OCI-LY3 (cell line): Measurements from ENCODE around the gene CACNA1E.

Experiments
- H2AFZ ChIP-seq: fragments of 200-600, 300-600 bp; shearing (Covaris generic); 2 replicates; pipeline ENCODE4 v1.6.0; 2014; ENCODE audit warnings: antibody characterized with exemption, low read depth, low read length
- H3K27ac ChIP-seq: fragments of 200-600, 300-600 bp; sonication (generic); 2 replicates; pipeline ENCODE4 v1.5.1; 2014; ENCODE audit warnings: mild to moderate bottlenecking, low read length, moderate library complexity, mixed read lengths
- H3K27me3 ChIP-seq: fragments of 200-600, 300-600 bp; sonication (generic); 2 replicates; pipeline ENCODE4 v1.6.1; 2014; ENCODE audit warnings: low read depth, low read length, mixed read lengths
- H3K36me3 ChIP-seq: fragments of 200-600, 300-600 bp; sonication (generic); replicated peaks from 2 replicates; pipeline ENCODE3; 2014; ENCODE audit warnings: low read depth, low read length, mixed read lengths
- H3K4me1 ChIP-seq: fragments of 300-600, 200-600 bp; sonication (generic); 2 replicates; pipeline ENCODE4 v1.6.1; 2014; ENCODE audit warnings: low read length, mixed read lengths
- H3K4me2 ChIP-seq: fragments of 200-600, 300-600 bp; sonication (generic); 2 replicates; pipeline ENCODE4 v1.6.1; 2014; ENCODE audit warnings: low read length, mixed read lengths
- H3K4me3 ChIP-seq: fragments of 300-600, 200-600 bp; sonication (generic); 2 replicates; pipeline ENCODE4 v1.5.1; 2014; ENCODE audit warnings: antibody characterized with exemption, mild to moderate bottlenecking, low read length, moderate library complexity
- H3K79me2 ChIP-seq: fragments of 300-600, 200-600 bp; shearing (Covaris generic); 2 replicates; pipeline ENCODE4 v1.6.1; 2014; ENCODE audit warnings: mild to moderate bottlenecking, low read length, mixed read lengths
- H3K9ac ChIP-seq: fragments of 300-600, 200-600 bp; shearing (Covaris generic); 2 replicates; pipeline ENCODE4 v1.6.0; 2014; ENCODE audit warnings: mild to moderate bottlenecking, low read length, moderate library complexity
- H3K9me3 ChIP-seq: fragments of 200-600, 300-600 bp; shearing (Covaris generic); 2 replicates; pipeline ENCODE4 v1.6.1; 2014; ENCODE audit warnings: low read length, mixed read lengths; ENCODE audit not compliant: insufficient read depth
- H4K20me1 ChIP-seq: fragments of 200-600, 300-600 bp; sonication (generic); 2 replicates; pipeline ENCODE4 v1.6.1; 2016; ENCODE audit warnings: low read length, mixed read lengths; ENCODE audit not compliant: insufficient read depth
- EZH2phosphoT487 ChIP-seq: fragments of 200-600 bp; shearing (Covaris generic); IDR thresholded peaks from 2 replicates; pipeline ENCODE4 v1.6.1; 2018; ENCODE audit warnings: antibody characterized with exemption, mixed run types, low read depth
- TF ChIP-seq, protein P1 (sequence below): fragments of 200-600, 300-600 bp; sonication (generic); IDR thresholded peaks from 2 replicates; pipeline ENCODE4 v1.5.1; 2014; ENCODE audit warnings: antibody characterized with exemption, low read length, low read depth

CACNA1E gene

GRCh38 chr1:181500636-181501035, 17.3 kb downstream of the CACNA1E start:
- Histone ChIP-seq H3K9me3 (no peaks in the 10 kb centered on the region), H3K36me3 (no peaks in the 10 kb centered on the region), H3K27ac (no peak overlapping the region), H3K79me2 (no peaks in the 10 kb centered on the region), H3K4me1 (peaks cover 26% of the 10 kb centered on the region), H2AFZ (no peak overlapping the region), H3K27me3 (peaks cover 17% of the 10 kb centered on the region; the same call in 1 of the 2 replicates), H3K4me3 (no peak overlapping the region), H3K9ac (no peak overlapping the region), H4K20me1 (no peaks in the 10 kb centered on the region), H3K4me2 (no peak overlapping the region)
- TF ChIP-seq, protein P1, sequence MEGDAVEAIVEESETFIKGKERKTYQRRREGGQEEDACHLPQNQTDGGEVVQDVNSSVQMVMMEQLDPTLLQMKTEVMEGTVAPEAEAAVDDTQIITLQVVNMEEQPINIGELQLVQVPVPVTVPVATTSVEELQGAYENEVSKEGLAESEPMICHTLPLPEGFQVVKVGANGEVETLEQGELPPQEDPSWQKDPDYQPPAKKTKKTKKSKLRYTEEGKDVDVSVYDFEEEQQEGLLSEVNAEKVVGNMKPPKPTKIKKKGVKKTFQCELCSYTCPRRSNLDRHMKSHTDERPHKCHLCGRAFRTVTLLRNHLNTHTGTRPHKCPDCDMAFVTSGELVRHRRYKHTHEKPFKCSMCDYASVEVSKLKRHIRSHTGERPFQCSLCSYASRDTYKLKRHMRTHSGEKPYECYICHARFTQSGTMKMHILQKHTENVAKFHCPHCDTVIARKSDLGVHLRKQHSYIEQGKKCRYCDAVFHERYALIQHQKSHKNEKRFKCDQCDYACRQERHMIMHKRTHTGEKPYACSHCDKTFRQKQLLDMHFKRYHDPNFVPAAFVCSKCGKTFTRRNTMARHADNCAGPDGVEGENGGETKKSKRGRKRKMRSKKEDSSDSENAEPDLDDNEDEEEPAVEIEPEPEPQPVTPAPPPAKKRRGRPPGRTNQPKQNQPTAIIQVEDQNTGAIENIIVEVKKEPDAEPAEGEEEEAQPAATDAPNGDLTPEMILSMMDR: no peak
- no peak for TF ChIP-seq EZH2phosphoT487

GRCh38 chr1:181501612-181502011, 18.3 kb downstream of the CACNA1E start:
- Histone ChIP-seq H3K9ac (no peak overlapping the region), H3K36me3 (no peaks in the 10 kb centered on the region), H3K4me3 (no peak overlapping the region), H3K9me3 (no peaks in the 10 kb centered on the region), H3K27me3 (peaks cover 17% of the 10 kb centered on the region; the same call in 1 of the 2 replicates), H3K4me2 (no peak overlapping the region), H3K27ac (no peak overlapping the region), H4K20me1 (no peaks in the 10 kb centered on the region), H2AFZ (no peak overlapping the region), H3K4me1 (peaks cover 33% of the 10 kb centered on the region), H3K79me2 (no peaks in the 10 kb centered on the region)
- TF ChIP-seq, protein P1: no peak

GRCh38 chr1:181503171-181503810, 20.0 kb downstream of the CACNA1E start:
- H3K27me3 ChIP-seq: peaks cover 17% of the 10 kb centered on the region; the same call in 1 of the 2 replicates
- no peak overlapping the region for H3K27ac ChIP-seq
- no peaks in the 10 kb centered on the region for H3K36me3 ChIP-seq
- H3K79me2 ChIP-seq: no peaks in the 10 kb centered on the region
- no peak for TF ChIP-seq EZH2phosphoT487
- TF ChIP-seq, protein P1: no peak
- H3K9me3 ChIP-seq: no peaks in the 10 kb centered on the region
- peaks cover 29% of the 10 kb centered on the region for H3K4me1 ChIP-seq
- H2AFZ ChIP-seq: no peak overlapping the region
- H3K4me2 ChIP-seq: no peak overlapping the region
- no peak overlapping the region for H3K4me3 ChIP-seq
- no peaks in the 10 kb centered on the region for H4K20me1 ChIP-seq
- no peak overlapping the region for H3K9ac ChIP-seq

DNA sequence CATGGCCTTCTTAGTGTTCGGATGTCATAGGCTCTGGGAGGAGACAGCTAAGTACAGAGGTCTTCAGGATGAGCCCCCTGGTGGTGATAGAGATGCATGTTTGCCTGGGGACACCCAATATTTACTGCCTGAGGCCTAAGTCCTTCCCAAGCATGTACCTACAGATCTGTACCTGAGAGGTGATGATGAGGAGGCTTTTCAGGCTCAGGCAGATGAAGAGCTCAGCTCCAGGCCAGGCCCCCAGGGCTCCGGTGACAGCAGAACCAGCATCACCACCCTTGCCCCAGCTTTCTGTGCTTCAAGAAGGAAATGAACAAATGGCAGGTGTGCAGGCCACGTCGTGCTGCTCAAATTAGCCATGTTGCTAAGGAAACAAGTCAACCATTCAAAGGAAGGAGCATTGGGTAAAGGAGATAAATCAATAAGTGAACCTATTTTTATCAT, 21.1 kb downstream of the CACNA1E start:
- H3K36me3 ChIP-seq: no peaks in the 10 kb centered on the region
- H3K27ac ChIP-seq: 0 out of 2 replicates have a peak overlapping the region, but pooled peaks have one; percentile 5
- no peaks in the 10 kb centered on the region for H3K79me2 ChIP-seq
- peak overlapping the region; percentile 21 for H3K4me2 ChIP-seq
- H3K27me3 ChIP-seq: peaks cover 12% of the 10 kb centered on the region; the same call in 1 of the 2 replicates
- no peak overlapping the region for H3K9ac ChIP-seq
- peak overlapping the region; percentile 42; the same call in 1 of the 2 replicates for H2AFZ ChIP-seq
- H3K4me1 ChIP-seq: peaks cover 28% of the 10 kb centered on the region
- TF ChIP-seq, protein P1: peak; percentile 65
- no peak for TF ChIP-seq EZH2phosphoT487
- no peak overlapping the region for H3K4me3 ChIP-seq
- no peaks in the 10 kb centered on the region for H3K9me3 ChIP-seq
- no peaks in the 10 kb centered on the region for H4K20me1 ChIP-seq
